HK-2 (cell line): ENCODE data around the gene SPSB2.

ENCODE experiments used
- DNase-seq: peaks from one replicate; pipeline ENCODE4 v3.0.0-alpha.2; 2018; ENCODE audit not compliant: unreplicated experiment

Gene SPSB2

DNA sequence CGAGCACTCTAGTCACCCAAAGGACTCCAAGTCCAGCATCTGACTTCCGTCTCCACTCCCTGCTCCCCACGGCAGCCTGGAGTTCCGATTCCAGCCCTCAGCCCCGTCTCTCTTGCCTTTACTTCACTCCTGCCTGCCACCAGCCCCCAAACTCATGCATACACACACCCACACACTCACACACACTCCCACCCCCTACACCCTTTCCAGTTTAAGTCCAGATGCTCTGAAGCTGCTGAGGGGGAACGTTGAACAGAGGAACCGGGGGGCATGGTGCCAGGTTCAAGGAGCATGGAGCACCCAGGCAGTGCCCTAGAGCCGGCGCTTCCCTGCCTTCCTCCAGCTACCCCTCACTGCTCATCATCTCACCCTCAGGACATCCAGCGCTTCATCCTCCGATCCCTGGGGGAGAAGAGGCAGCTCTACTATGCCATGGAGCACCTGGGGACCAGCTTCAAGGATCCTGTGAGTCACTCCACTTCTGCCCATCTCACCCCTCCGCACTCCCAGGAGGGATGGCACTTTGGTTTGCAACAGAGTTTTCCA is 41.6 kb downstream of the SPSB2 start:
- DNase-seq: no peak

GRCh38 chr12:6830999-6831398 is 42.1 kb downstream of the SPSB2 start:
- DNase-seq: no peak

- no peak for DNase-seq
Measured at GRCh38 chr12:6830286-6830890, 42.7 kb downstream of the SPSB2 start.

DNA sequence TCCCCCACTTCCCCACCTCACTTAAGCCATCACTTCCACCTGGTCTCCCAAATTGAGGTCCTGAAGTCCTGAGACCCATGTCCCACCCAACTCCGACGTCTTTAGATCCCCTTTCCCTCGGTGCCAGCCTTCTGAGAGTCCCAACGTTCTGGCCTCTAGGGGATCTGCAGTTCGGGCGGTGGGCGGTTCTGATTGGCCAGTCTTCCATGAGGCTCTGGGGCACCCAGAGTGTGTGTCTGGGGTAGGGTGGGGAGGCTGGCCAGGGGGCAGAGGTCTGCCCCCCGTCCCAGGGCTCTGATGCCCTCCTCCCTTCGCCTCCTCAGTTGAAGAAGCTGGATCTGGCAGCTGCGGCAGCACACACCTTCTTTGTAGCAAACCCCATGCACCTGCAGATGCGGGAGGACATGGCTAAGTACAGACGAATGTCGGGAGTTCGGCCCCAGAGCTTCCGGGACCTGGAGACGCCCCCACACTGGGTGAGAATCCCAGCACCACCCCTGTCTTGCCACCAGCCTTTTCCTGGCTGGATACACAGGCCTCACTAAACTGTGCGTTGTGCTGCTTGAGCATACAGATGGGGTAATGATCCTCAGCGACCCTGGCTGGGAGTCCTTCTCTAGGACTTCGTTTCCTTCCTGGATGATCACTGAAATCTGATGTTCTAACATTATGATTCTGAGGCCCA is 43.4 kb downstream of the SPSB2 start:
- DNase-seq: peak; percentile 52

DNA sequence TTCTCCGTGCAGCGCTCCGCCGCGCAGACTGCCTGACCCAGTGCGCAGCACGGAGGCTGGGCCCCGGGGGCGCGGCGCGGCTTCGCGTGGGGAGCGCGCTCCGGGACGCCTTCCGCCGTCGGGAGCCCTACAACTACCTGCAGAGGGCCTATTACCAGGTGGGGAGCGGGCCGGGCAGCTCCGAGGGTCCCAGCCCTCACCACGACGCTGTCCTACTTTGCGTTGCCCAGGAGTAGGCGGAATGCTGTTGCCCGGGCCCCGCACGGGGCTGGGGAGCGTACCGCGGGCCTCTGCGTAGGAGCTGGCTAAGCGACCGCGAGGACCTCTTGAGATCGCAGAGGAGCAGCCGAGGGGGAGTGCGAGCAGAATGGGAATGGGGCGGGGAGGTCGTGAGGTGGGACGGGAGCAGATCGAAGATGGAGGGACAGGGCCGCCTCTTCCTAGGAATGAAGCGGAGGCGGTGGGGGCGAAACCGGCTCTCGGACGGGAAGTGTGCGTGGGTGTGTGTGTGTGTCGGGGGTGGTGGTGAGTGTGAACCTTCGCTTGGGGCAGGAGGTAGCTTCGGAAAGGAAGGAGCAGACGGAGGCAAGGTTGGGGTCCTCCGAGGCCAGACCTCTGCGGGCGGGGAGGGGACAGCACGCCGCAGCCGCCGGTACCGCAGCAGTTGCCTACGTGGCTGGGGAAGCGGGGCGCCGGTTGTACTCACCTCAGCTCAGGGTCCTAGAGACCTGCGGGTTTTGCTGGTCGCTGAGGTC is 44.1 kb downstream of the SPSB2 start:
- DNase-seq: peak; percentile 55

DNA sequence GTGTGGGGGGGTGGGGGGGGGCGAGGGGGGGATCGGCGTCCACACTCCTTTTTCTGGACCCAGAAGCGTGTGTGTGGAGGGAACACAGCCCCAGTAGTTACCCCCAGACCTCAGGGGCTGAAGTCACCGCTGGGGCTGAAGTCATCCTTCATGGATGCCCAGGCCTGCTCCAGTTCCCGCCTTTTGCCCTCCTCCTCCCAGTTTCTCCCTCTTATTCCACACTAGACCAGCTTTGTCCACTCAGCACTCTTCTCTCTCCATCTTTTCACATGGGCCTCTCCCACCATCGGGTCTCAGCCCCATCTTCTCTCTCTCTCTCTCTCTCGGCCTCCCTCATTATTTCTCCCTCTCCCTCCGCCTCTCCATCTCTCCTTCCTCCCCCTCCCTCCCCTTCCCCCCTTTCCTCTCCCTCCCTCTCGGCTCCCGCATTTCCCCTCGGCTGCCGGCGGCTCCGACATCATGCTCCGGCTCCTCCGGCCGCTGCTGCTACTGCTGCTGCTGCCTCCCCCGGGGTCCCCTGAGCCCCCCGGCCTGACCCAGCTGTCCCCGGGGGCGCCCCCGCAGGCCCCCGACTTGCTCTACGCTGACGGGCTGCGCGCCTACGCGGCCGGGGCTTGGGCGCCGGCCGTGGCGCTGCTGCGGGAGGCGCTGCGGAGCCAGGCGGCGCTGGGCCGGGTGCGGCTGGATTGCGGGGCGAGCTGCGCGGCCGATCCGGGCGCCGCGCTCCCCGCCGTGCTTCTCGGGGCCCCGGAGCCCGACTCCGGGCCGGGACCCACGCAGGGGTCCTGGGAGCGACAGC is 44.9 kb downstream of the SPSB2 start, which contains the start of gene P3H3:
Gene P3H3, plus strand, starts transcription at position 426 of the 799 bp plus-strand sequence. Its CDS starts 34 bp downstream, at position 460.
- DNase-seq: peak; percentile 53

GRCh38 chr12:6827437-6827911 is 45.6 kb downstream of the SPSB2 start:
- peak; percentile 77 for DNase-seq

- no peak for DNase-seq
Measured at GRCh38 chr12:6826734-6827436, 46.2 kb downstream of the SPSB2 start.

- DNase-seq: no peak
Measured at GRCh38 chr12:6826125-6826733, 46.9 kb downstream of the SPSB2 start.

- DNase-seq: peak; percentile 86
Measured at GRCh38 chr12:6825398-6826124, 47.5 kb downstream of the SPSB2 start.

DNA sequence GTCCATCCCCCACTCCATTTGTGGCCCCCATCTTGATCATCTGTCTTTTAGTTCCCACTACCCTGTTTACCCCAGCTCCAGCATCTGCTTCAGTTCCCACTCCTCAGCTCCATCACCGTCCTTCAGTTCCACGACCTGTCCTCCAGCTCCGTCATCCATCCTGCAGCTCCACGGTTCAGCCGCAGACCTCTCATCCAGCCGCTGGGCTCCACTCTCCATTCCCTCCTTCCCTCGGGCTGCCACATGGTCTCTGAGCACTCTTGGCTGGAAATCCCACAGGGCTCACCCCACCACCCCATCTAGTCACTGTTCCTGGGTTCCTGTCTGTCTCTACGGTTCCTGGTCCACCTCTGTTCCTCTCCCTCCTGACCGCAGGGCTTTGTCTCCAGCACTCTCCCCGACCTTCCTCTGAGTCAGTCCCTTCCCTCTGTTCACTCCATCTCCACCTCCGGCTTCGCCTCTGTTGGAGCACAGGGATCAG is 48.2 kb downstream of the SPSB2 start:
- no peak for DNase-seq

GRCh38 chr12:6824085-6824775 is 48.9 kb downstream of the SPSB2 start:
- DNase-seq: no peak

- no peak for DNase-seq
Measured at GRCh38 chr12:6823182-6824084, 49.7 kb downstream of the SPSB2 start.

GRCh38 chr12:6822426-6823135 is 50.5 kb downstream of the SPSB2 start:
- no peak for DNase-seq

DNA sequence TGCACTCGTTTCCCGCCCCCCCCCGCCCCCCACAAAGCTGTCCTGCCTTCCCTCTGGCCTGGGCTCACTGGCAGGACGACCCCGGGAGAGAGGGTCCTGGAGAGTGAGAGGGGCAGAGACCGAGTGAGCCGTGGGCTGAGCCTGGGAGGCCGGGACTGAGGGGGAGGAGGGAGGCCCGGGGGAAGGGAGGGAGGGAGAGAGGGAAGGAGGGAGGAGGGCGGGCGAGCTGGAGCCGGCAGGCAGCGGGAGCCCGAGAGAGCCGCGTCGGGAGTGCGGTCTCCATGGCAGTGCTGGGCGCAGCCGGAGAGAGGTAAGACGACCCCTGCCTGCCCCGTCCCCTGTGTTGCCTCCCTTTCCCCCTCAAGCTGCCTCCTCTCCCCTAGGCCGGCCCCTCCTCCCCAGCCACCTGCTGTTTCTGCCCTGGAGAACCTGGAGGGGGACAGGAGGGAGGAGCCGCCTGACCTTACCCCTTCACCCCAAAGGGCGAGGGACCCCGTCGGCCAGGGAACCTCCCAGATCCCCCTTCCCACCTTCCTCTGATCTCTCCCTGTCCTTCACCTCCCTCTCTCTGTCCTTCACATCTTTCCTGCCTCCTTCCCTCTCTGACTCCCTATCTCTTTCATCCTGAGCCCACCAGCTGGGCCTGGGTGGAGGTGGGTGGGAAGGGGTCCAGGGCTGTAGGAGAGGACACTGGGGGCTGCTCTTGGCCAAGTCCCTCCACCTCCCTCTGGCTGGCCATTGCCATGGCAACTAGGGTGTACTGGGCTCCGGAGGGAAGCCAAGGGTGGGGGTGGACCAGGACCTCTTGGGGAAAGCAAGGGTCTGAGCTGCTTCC is 51.3 kb downstream of the SPSB2 start, which contains the start of gene GPR162:
Gene GPR162, plus strand, starts transcription at position 231 of the 835 bp plus-strand sequence. CDS start 2,078 bp downstream, outside the sequence.
- DNase-seq: peak; percentile 63
